GDM1 (cell line): ENCODE measurements around the gene CYP26A1.

Experiments
- DNase-seq: peaks from one replicate; lab custom pipeline; 2025; lab: John Stamatoyannopoulos, UW

Gene CYP26A1

GRCh38 chr10:93064874-93065660 is 8.6 kb upstream of the CYP26A1 start:
- DNase-seq: no peak

- DNase-seq: no peak
These were observed 7.8 kb upstream of the CYP26A1 start for GRCh38 chr10:93065675-93066543.

- no peak for DNase-seq
These were observed 7.2 kb upstream of the CYP26A1 start for GRCh38 chr10:93066544-93066913.

GRCh38 chr10:93067443-93068365 is 6.0 kb upstream of the CYP26A1 start:
- DNase-seq: no peak

GRCh38 chr10:93068411-93069244 is 5.1 kb upstream of the CYP26A1 start:
- DNase-seq: no peak

- DNase-seq: no peak
These were observed 4.5 kb upstream of the CYP26A1 start for GRCh38 chr10:93069245-93069561.

- DNase-seq: no peak
These were observed 3.1 kb upstream of the CYP26A1 start for GRCh38 chr10:93070378-93071176.

- no peak for DNase-seq
These were observed 2.6 kb upstream of the CYP26A1 start for GRCh38 chr10:93071177-93071472.

GRCh38 chr10:93071674-93072224 is 1.9 kb upstream of the CYP26A1 start:
- DNase-seq: no peak

GRCh38 chr10:93072225-93072712 is 1.4 kb upstream of the CYP26A1 start:
- DNase-seq: no peak

GRCh38 chr10:93072713-93073538 is 767 bp upstream of the CYP26A1 start:
- DNase-seq: no peak

- DNase-seq: peak; percentile 47
These were observed 479 bp downstream of the CYP26A1 start for GRCh38 chr10:93074147-93074596.

GRCh38 chr10:93074597-93075368 is 1.1 kb downstream of the CYP26A1 start:
- no peak for DNase-seq

- no peak for DNase-seq
These were observed 1.9 kb downstream of the CYP26A1 start for GRCh38 chr10:93075369-93076221.

- no peak for DNase-seq
These were observed 3.2 kb downstream of the CYP26A1 start for GRCh38 chr10:93076871-93077270.

GRCh38 chr10:93077860-93078337 is 4.2 kb downstream of the CYP26A1 start:
- DNase-seq: no peak

- no peak for DNase-seq
These were observed 6.1 kb downstream of the CYP26A1 start for GRCh38 chr10:93079663-93080349.
